PFSK-1 (cell line): Measurements from ENCODE around the gene ACTN1.

Experiments
- FOXP2 ChIP-seq: optimal IDR thresholded peaks from 2 replicates; pipeline ENCODE3; 2011; ENCODE audit warnings: borderline replicate concordance, control low read depth, inconsistent platforms; ENCODE audit not compliant: insufficient read depth; ENCODE audit errors: extremely low read length, extremely low read depth
- POLR2AphosphoS5 ChIP-seq: IDR thresholded peaks from 2 replicates; pipeline ENCODE4 v1.6.1; 2012; ENCODE audit warnings: low read depth, mild to moderate bottlenecking, control low read depth, low read length, moderate library complexity
- SIN3A ChIP-seq: IDR thresholded peaks from 2 replicates; pipeline ENCODE4 v1.6.1; 2012; ENCODE audit warnings: mild to moderate bottlenecking, low read length, moderate library complexity, borderline replicate concordance; ENCODE audit not compliant: insufficient read depth
- TAF1 ChIP-seq: IDR thresholded peaks from 2 replicates; pipeline ENCODE4 v1.6.1; 2012; ENCODE audit warnings: low read length, control low read depth, borderline replicate concordance; ENCODE audit not compliant: insufficient read depth
- TF ChIP-seq, protein P1 (sequence below), 2 experiments: IDR thresholded peaks; 2 replicates each; pipeline versions ENCODE4 v1.6.1 to v1.8.0; 2011 to 2012; ENCODE audit warnings: low read depth in 2 of 2, low read length in 2 of 2, control low read depth in 1 of 2, inconsistent platforms in 1 of 2, mild to moderate bottlenecking in 1 of 2, moderate library complexity in 1 of 2; ENCODE audit not compliant: insufficient read depth in 1 of 2

- TF ChIP-seq, protein P1, sequence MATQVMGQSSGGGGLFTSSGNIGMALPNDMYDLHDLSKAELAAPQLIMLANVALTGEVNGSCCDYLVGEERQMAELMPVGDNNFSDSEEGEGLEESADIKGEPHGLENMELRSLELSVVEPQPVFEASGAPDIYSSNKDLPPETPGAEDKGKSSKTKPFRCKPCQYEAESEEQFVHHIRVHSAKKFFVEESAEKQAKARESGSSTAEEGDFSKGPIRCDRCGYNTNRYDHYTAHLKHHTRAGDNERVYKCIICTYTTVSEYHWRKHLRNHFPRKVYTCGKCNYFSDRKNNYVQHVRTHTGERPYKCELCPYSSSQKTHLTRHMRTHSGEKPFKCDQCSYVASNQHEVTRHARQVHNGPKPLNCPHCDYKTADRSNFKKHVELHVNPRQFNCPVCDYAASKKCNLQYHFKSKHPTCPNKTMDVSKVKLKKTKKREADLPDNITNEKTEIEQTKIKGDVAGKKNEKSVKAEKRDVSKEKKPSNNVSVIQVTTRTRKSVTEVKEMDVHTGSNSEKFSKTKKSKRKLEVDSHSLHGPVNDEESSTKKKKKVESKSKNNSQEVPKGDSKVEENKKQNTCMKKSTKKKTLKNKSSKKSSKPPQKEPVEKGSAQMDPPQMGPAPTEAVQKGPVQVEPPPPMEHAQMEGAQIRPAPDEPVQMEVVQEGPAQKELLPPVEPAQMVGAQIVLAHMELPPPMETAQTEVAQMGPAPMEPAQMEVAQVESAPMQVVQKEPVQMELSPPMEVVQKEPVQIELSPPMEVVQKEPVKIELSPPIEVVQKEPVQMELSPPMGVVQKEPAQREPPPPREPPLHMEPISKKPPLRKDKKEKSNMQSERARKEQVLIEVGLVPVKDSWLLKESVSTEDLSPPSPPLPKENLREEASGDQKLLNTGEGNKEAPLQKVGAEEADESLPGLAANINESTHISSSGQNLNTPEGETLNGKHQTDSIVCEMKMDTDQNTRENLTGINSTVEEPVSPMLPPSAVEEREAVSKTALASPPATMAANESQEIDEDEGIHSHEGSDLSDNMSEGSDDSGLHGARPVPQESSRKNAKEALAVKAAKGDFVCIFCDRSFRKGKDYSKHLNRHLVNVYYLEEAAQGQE (IDR thresholded peaks at IDR 0.05; ENCODE audit: insufficient read depth in 1 of 2, low read depth in 2 of 2, low read length in 2 of 2), result no peak
- no peak for TF ChIP-seq POLR2AphosphoS5
- TF ChIP-seq TAF1, result no peak
- no peak for TF ChIP-seq FOXP2
- no peak for TF ChIP-seq SIN3A
These were observed 17.1 kb downstream of the ACTN1 start for GRCh38 chr14:68961781-68962584.
